Thyroid gland (tissue), 4 donors: ENCODE results near the gene USP32.

Source experiments
- POLR2A ChIP-seq, 2 donors: fragments of 450-650 bp; IDR thresholded peaks; one replicate each; pipeline ENCODE4 v1.6.1; 2017; ENCODE audit warnings: antibody characterized with exemption in 2 of 2, mild to moderate bottlenecking in 2 of 2, moderate library complexity in 1 of 2
- TF ChIP-seq, protein P1 (sequence below), 6 experiments: fragments of 200-600 bp in 3 of 6; fragments of 450-650 bp in 3 of 6; sonication (generic) in 3 of 6; IDR thresholded peaks; one replicate each; pipeline ENCODE4 v1.5.1; 2016 to 2019; ENCODE audit warnings: antibody characterized with exemption in 6 of 6, mild to moderate bottlenecking in 2 of 6, inconsistent platforms in 1 of 6, moderate library complexity in 1 of 6

DNA sequence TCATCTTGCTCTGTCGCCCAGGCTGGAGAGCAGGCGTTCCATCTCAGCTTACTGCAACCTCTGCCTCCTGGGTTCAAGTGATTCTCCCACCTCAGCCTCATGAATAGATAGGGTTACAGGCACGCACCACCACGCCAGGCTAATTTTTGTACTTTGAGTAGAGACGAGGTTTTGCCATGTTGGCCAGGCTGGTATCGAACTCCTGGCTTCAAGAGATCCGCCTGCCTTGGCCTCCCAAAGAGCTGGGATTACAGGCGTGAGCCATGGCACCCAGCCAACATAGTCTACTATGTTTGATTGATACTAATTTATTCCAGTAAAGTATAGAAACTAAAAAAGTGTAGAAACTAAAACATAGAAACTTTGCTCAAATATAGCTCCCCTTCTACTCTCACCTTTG, 147.3 kb downstream of the USP32 start:
- TF ChIP-seq, protein P1, sequence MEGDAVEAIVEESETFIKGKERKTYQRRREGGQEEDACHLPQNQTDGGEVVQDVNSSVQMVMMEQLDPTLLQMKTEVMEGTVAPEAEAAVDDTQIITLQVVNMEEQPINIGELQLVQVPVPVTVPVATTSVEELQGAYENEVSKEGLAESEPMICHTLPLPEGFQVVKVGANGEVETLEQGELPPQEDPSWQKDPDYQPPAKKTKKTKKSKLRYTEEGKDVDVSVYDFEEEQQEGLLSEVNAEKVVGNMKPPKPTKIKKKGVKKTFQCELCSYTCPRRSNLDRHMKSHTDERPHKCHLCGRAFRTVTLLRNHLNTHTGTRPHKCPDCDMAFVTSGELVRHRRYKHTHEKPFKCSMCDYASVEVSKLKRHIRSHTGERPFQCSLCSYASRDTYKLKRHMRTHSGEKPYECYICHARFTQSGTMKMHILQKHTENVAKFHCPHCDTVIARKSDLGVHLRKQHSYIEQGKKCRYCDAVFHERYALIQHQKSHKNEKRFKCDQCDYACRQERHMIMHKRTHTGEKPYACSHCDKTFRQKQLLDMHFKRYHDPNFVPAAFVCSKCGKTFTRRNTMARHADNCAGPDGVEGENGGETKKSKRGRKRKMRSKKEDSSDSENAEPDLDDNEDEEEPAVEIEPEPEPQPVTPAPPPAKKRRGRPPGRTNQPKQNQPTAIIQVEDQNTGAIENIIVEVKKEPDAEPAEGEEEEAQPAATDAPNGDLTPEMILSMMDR (IDR thresholded peaks at IDR 0.05), result no peak
- TF ChIP-seq POLR2A (IDR thresholded peaks at IDR 0.05), result no peak
